OCI-LY7 (cell line): Measurements from ENCODE around the gene P3H2. TPM values are rescaled to one million over a fixed set of nuclear protein-coding genes. Genes with fewer than 3 reads are reported as not detected.
"Not testable (repeated sequence)": the region's sequence is repeated elsewhere in the genome, so short reads cannot be mapped to it uniquely, and the experiment has no call there.

ENCODE experiments used
- BruUV-seq: library from RNA; stranded (reverse); fragments of 400-500 nt; replicated peaks from 2 replicates; lab custom pipeline; 2021; lab: Mats Ljungman, UMichigan
- CTCF ChIA-PET: fragments of 300-600 bp; sonication (Branson Sonifier 250); formaldehyde crosslinking; loops from one replicate; lab custom pipeline; 2022; ENCODE audit warnings: antibody characterized with exemption; ENCODE audit not compliant: unreplicated experiment; lab: Charles Lee
- POLR2A ChIA-PET: fragments of 300-600 bp; sonication (Branson Sonifier 250); formaldehyde crosslinking; loops from one replicate; lab custom pipeline; 2022; ENCODE audit warnings: antibody characterized with exemption; lab: Charles Lee
- DNase-seq: peaks from one replicate; pipeline ENCODE4 v3.0.0-alpha.2; 2015; ENCODE audit warnings: low spot score
- H2AFZ ChIP-seq: fragments of 200-600 bp; sonication (generic), shearing (Covaris generic); 2 replicates; pipeline ENCODE4 v1.6.1; 2014; ENCODE audit warnings: mild to moderate bottlenecking, antibody characterized with exemption, low read length, moderate library complexity
- H3K27ac ChIP-seq: fragments of 200-600 bp; sonication (generic); 2 replicates; pipeline ENCODE4 v1.5.1; 2014; ENCODE audit warnings: mixed run types, low read depth, mild to moderate bottlenecking, moderate library complexity, low read length, inconsistent platforms; ENCODE audit not compliant: poor library complexity, severe bottlenecking
- H3K36me3 ChIP-seq: fragments of 200-600 bp; sonication (generic); 2 replicates; pipeline ENCODE4 v1.6.1; 2014; ENCODE audit warnings: mild to moderate bottlenecking, antibody characterized with exemption, low read length, moderate library complexity, mixed read lengths; ENCODE audit not compliant: insufficient read depth
- H3K4me1 ChIP-seq: fragments of 200-600 bp; sonication (generic); 2 replicates; pipeline ENCODE4 v1.5.1; 2014; ENCODE audit warnings: mild to moderate bottlenecking, low read length; ENCODE audit not compliant: insufficient read depth, poor library complexity, severe bottlenecking
- H3K4me2 ChIP-seq: fragments of 200-600 bp; sonication (generic); 2 replicates; pipeline ENCODE4 v1.6.1; 2014; ENCODE audit warnings: mild to moderate bottlenecking, low read length
- H3K4me3 ChIP-seq: fragments of 200-600 bp; sonication (generic); 2 replicates; pipeline ENCODE4 v1.5.1; 2014; ENCODE audit warnings: mild to moderate bottlenecking, low read depth, low read length; ENCODE audit not compliant: poor library complexity, severe bottlenecking
- H3K79me2 ChIP-seq: fragments of 200-600 bp; sonication (generic); 2 replicates; pipeline ENCODE4 v1.6.1; 2016; ENCODE audit warnings: low read depth, mild to moderate bottlenecking, low read length, moderate library complexity, mixed read lengths; ENCODE audit not compliant: insufficient read depth
- H3K9me2 ChIP-seq: fragments of 200-600 bp; sonication (generic); 2 replicates; pipeline ENCODE4 v1.6.1; 2016; ENCODE audit warnings: mild to moderate bottlenecking, low read length, mixed read lengths; ENCODE audit not compliant: insufficient read depth
- H3K9me3 ChIP-seq: fragments of 200-600 bp; sonication (generic); 2 replicates; pipeline ENCODE4 v1.6.1; 2014; ENCODE audit warnings: mild to moderate bottlenecking, mixed run types, low read length, mixed read lengths
- H4K20me1 ChIP-seq: fragments of 200-600 bp; sonication (generic); 2 replicates; pipeline ENCODE4 v1.6.1; 2014; ENCODE audit warnings: mild to moderate bottlenecking, antibody characterized with exemption, low read length, moderate library complexity, mixed read lengths; ENCODE audit not compliant: insufficient read depth
- EZH2phosphoT487 ChIP-seq: fragments of 200-600 bp; sonication (generic); IDR thresholded peaks from 2 replicates; pipeline ENCODE4 v1.6.1; 2018; ENCODE audit warnings: low read depth, borderline replicate concordance, mild to moderate bottlenecking, mixed run types, antibody characterized with exemption, low read length, moderate library complexity, mixed read lengths
- intact Hi-C: fragments of 100-400 bp; cut with micrococcal nuclease; formaldehyde crosslinking; loops from one replicate; pipeline ENCODE4 v1.10.0; 2022; ENCODE audit not compliant: unreplicated experiment
- total RNA-seq, 2 experiments: library from RNA; depleted of rRNA in 1 of 2; stranded (reverse); fragments of >200 nt in 1 of 2; shearing (Covaris generic) in 1 of 2; gene quantifications; 2 replicates each; pipeline ENCODE4 v1.2.3, GENCODE V29; 2014 to 2022
- TF ChIP-seq, protein P1 (sequence below): fragments of 200-600 bp; sonication (generic); conservative IDR thresholded peaks from 2 replicates; pipeline ENCODE4 v1.5.1; 2014; ENCODE audit warnings: mild to moderate bottlenecking, antibody characterized with exemption, low read length, moderate library complexity, mixed read lengths

The P3H2 gene
- total RNA-seq, 2 experiments from 2014 or later, result not detected

- H3K27ac ChIP-seq, result no peak overlapping the region
- H3K36me3 ChIP-seq, result no peaks in the 10 kb centered on the region
- H3K4me3 ChIP-seq, result no peak overlapping the region
- no peaks in the 10 kb centered on the region for H3K4me1 ChIP-seq
- no peak for DNase-seq
- intact Hi-C loops, result no loop called here
- no peak overlapping the region for H2AFZ ChIP-seq
- no peak for TF ChIP-seq EZH2phosphoT487
- TF ChIP-seq, protein P1, sequence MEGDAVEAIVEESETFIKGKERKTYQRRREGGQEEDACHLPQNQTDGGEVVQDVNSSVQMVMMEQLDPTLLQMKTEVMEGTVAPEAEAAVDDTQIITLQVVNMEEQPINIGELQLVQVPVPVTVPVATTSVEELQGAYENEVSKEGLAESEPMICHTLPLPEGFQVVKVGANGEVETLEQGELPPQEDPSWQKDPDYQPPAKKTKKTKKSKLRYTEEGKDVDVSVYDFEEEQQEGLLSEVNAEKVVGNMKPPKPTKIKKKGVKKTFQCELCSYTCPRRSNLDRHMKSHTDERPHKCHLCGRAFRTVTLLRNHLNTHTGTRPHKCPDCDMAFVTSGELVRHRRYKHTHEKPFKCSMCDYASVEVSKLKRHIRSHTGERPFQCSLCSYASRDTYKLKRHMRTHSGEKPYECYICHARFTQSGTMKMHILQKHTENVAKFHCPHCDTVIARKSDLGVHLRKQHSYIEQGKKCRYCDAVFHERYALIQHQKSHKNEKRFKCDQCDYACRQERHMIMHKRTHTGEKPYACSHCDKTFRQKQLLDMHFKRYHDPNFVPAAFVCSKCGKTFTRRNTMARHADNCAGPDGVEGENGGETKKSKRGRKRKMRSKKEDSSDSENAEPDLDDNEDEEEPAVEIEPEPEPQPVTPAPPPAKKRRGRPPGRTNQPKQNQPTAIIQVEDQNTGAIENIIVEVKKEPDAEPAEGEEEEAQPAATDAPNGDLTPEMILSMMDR, result no peak
- CTCF ChIA-PET, result no interaction called here
- BruUV-seq, result no TSS peak
- H3K9me3 ChIP-seq, result no peaks in the 10 kb centered on the region
- H4K20me1 ChIP-seq, result no peaks in the 10 kb centered on the region
- no peak overlapping the region for H3K4me2 ChIP-seq
- POLR2A ChIA-PET, result no interaction called here
- no peaks in the 10 kb centered on the region for H3K9me2 ChIP-seq
- H3K79me2 ChIP-seq, result no peaks in the 10 kb centered on the region
These were observed 44.6 kb upstream of the P3H2 start for GRCh38 chr3:190165253-190165652.

- H3K4me2 ChIP-seq, DNase-seq, H3K4me1 ChIP-seq, POLR2A ChIA-PET, H4K20me1 ChIP-seq, CTCF ChIA-PET, intact Hi-C loops, BruUV-seq, H3K27ac ChIP-seq, H3K4me3 ChIP-seq, H3K79me2 ChIP-seq, H3K9me2 ChIP-seq, H2AFZ ChIP-seq, H3K9me3 ChIP-seq, H3K36me3 ChIP-seq: not testable (repeated sequence)
These were observed 41.3 kb upstream of the P3H2 start for GRCh38 chr3:190162013-190162412.

GRCh38 chr3:190159902-190160435 lies 39.3 kb upstream of the P3H2 start:
- Histone ChIP-seq H3K9me2 (no peaks in the 10 kb centered on the region), H3K4me2 (no peak overlapping the region), H3K9me3 (no peaks in the 10 kb centered on the region), H4K20me1 (no peaks in the 10 kb centered on the region), H3K27ac (no peak overlapping the region), H3K79me2 (no peaks in the 10 kb centered on the region), H3K4me1 (no peaks in the 10 kb centered on the region), H3K4me3 (no peak overlapping the region), H3K36me3 (no peaks in the 10 kb centered on the region), H2AFZ (no peak overlapping the region)
- no TSS peak for BruUV-seq
- no peak for DNase-seq
- no peak for TF ChIP-seq EZH2phosphoT487
- TF ChIP-seq, protein P1, result no peak
- intact Hi-C loops, result no loop called here
- POLR2A ChIA-PET, result no interaction called here
- CTCF ChIA-PET, result no interaction called here
